GM18909 (cell line): ENCODE measurements around the gene TPSG1.
"Not testable (repeated sequence)": the region's sequence is repeated elsewhere in the genome, so short reads cannot be mapped to it uniquely, and the experiment has no call there.

Experiments
- ATAC-seq: cut with Tn5 transposase; IDR thresholded peaks from one replicate; pipeline ENCODE4 v1.9.1; 2021; ENCODE audit warnings: mild to moderate bottlenecking; ENCODE audit not compliant: unreplicated experiment, poor library complexity

Gene TPSG1

DNA sequence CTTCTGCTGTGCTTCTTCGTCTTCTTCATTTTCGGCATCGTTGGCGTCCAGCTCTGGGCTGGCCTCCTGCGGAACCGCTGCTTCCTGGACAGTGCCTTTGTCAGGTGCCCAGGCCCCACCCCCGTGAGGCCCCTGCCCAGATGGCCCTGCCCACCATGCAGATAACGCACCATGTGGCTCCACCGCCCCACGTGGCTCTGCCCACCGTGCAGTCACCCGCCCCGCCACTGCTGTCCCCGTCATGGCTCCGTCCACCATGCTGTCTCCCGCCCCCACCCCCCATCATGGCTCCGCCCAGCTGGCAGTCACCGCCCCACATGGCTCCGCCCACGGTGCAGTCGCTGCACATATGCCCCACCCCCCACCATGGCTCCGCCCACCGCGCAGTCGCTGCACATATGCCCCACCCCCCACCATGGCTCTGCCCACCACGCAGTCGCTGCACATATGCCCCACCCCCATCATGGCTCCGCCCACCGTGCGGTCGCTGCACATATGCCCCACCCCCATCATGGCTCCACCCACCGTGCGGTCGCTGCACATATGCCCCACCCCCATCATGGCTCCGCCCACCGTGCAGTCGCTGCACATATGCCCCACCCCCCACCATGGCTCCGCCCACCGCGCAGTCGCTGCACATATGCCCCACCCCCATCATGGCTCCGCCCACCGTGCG is 26.3 kb downstream of the TPSG1 start:
- ATAC-seq, result not testable (repeated sequence)

DNA sequence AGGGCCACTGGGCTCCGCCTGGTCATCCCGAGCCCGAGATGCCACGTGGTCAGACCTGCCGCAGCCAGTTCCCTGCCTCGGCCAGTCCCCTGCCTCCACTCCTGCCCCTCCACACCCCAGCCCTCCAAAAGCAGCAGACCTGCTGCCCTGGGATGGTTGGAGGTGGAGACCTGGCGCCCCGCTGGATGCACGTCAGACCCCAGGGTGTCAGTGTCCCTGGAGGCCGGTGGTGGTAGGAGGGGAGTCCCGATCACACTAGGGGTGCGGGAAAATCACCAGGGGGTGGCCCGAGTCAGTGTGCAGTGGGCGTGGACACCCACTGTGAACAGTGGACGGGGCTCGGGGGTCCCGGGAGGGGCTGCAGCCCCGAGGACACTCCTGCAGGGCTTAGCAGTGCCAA is 26.9 kb downstream of the TPSG1 start:
- no peak for ATAC-seq

DNA sequence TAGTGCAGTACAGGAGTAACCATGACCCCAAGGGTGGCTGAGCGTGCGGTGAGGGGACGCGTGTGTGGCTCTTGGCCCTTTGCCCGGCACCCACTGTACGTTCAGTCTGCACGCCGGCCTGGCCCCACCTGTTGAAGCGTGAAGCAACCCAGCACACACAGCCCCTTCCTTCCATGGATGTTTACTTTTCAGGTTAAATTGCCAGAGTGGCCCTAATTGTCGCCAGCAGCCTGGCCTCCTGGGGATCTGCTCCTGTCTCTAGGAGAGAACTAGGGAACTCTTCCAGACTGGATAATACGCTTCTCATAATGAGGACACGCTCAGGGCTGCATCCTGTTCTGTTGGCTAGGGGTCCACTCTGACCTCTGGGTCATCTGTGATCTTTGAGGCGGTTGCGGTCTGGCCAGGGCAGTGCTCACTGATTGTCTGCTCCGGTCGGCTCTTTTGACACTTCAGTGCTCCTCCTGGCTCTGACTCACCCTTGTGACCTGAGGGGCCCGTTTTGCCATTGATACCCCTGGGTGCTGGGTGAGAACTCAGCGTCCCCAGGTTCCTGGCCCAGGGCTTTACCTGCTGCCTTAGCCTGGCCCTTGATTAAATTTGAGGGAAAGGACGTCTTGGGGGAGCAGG is 27.7 kb downstream of the TPSG1 start:
- no peak for ATAC-seq

DNA sequence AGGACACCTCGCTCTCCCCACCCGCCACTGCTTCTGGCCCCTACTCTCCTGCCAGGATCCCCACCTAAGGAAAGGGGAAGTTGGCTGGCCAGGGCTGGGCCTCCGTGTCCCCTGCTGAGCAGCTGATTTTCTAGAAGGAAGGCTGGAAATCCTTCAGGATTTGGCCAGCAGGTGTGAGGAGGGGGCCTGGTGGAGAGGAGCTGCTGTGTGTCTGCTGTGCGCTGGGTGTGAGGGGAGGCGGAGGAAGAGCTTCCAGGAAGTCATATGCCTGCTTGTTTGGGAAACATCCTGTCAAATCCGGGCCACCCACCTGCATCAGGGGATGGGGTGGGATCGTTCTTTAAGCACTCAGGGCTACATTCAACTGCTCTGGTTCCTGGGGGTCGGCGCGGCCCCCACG is 28.6 kb downstream of the TPSG1 start:
- no peak for ATAC-seq

DNA sequence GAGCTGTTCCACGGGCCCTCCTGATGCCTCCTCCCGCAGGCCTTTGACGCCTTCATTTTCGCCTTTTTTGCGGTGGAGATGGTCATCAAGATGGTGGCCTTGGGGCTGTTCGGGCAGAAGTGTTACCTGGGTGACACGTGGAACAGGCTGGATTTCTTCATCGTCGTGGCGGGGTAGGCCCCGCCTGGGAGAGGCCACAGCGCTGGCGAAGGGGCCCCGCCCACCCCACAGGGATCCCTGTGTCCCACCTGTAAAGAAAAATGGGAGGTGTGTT is 29.7 kb downstream of the TPSG1 start:
- ATAC-seq, result no peak

DNA sequence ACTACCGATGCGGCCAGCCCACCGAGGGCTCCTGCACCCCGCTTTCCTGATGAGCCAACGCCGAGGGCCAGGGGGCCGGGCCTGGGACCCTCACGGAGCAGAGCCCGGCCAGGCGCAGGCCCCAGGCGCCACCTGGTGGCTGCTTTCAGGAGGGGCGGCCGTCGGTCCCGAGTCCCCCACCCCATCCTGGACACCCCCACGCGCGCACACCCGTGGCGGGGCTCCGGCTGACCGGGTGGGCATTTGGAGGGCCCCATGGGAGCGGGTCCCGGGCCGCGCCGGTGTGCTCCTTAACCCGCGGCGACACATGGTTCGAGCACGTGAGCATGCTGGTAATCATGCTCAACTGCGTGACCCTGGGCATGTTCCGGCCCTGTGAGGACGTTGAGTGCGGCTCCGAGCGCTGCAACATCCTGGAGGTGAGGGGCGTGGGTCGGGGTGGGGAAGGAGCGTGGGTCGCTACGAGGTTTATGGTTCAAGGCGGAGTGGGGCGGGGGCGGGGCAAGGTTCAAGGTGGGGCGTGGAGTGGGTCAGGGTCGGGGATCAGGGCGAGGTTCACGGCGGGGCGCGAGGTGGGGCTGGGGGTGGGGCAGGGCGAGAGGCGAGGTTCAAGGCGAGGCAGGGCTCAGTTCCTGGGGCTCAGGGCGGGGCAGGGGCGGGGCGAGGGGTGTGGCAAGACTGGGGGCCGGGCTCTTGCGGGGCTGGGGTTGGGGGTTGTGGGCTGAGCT is 30.2 kb downstream of the TPSG1 start:
- no peak for ATAC-seq

DNA sequence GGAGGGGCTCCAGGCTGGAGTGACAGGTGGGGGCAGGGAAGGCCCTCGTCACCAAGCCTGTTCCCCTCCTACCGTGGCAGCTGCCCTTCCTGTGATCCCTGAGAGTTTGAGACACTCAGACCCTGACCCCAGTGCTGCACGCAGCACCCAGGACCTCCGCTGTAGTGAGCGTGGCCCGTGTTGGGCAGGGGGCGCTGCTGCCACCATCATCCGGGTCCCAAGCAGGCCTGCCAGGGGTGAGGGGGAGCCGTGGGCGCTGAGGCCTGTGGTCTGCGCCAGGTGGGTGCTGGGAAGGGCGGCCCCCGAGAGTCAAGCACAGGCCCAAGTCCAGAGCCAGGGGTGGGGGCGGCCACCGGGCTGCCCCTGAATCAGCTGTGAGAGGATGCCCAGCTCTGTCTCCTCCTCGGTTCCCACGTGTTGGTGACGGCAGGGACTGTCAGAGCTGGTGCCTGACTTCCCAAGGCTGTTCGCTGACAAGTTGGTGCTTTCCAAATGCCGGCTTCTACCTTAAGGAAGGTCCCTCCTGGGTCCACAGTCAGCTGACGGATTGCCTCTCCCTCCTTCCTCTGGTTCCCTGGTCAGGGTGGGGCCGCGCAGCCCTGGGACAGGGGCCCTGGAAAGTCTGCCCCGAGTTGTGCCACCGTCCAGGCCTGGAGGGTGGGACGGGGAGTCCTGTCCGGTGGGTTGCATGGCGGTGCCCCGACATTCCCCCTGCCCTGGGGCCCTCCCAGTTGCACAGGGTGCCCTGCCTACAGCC is 31.1 kb downstream of the TPSG1 start:
- ATAC-seq, result no peak

DNA sequence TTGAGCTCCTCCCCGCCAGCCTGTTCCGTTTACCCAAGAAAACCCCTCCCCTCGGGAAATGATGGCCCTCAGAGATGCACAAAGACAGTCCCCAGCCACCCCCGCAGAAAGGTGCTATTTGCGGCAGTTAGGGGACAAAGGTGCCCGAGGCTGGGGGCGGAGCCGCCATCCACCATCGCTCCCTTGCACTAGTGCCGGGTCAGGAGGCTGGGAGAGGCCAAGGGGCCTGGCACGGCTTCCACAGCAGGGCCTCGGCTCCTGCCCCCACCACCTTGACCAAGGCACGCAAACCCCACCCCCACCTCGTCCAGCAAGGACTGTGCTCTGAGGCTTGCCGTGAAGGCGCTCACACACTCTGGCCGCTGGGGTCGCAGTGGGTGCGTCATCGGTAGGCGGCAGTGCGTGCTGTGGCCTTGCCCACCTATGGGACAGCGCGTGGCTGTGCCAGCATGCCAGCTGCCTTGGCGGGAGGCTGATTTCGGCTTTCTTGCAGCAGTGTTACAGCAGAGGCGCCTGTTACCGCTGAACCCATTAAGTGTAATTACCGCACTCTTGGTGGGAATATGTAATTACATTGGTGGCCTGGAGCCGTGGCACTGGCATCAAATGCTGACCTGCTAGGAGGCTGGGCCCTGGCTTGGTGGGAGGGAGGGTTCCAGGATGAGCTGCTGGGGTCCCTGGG is 31.8 kb downstream of the TPSG1 start:
- no peak for ATAC-seq

DNA sequence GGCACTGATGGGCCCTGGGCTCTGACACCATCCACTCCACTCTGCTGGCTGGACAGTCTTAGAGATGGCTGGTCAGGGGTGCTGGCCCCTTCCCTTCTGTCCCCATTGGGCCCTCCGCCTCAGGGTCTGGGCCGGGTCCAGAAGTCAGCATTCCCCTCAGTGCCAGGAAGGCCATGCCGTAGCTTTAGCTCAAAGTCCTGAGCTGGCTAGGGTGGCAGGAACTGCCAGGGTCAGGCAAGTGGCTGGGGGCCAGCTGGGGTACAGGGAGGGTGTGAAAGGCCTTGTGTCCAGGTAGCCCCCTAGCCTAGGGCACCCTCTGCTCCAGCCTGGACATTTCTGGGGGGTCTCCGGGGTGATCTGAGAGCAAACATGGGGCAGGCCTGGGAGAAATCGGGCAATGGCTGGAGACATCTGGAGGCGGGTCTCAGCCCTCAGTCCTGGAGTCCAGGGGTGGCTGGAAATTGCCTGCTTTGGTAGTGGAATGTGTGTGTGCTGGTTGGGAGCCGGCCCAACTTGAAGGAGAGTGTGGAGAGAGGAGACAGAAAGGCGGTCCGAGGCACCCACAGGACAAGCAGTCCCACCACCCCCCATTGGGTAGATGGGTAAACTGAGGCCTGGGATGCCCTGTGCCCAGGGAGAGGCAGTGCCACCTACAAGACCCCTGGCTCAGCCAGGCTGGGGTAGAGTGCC is 32.5 kb downstream of the TPSG1 start:
- no peak for ATAC-seq

DNA sequence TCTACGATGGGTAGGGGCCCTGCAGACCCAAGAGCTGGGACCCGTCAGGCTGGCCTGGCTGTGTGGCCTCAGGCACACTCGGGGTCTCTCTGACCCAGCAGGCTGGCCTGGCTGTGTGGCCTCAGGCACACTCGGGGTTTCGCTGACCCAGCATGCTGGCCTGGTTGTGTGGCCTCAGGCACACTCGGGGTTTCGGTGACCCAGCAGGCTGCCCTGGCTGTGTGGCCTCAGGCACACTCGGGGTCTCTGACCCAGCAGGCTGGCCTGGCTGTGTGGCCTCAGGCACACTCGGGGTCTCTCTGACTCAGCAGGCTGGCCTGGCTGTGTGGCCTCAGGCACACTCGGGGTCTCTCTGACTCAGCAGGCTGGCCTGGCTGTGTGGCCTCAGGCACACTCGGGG is 34.3 kb downstream of the TPSG1 start:
- ATAC-seq, result not testable (repeated sequence)

DNA sequence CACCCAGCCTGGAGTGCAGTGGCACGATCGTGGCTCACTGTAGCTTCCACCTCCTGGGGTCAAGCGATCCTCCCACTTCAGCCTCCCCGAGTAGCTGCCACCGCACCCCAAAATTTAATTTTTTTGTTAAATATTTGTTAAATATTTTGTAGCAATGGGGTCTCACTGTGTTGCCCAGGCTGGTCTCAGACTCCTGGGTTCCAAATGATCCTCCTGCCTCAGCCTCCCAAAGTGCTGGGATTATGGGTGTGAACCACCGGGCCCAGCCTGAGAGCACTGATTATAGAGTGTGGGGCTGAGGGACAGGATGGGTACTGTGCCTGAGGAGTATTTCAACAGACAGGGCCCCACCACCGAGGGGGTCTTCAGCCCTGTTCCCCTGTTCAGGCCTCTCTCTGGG is 35.6 kb downstream of the TPSG1 start:
- no peak for ATAC-seq

DNA sequence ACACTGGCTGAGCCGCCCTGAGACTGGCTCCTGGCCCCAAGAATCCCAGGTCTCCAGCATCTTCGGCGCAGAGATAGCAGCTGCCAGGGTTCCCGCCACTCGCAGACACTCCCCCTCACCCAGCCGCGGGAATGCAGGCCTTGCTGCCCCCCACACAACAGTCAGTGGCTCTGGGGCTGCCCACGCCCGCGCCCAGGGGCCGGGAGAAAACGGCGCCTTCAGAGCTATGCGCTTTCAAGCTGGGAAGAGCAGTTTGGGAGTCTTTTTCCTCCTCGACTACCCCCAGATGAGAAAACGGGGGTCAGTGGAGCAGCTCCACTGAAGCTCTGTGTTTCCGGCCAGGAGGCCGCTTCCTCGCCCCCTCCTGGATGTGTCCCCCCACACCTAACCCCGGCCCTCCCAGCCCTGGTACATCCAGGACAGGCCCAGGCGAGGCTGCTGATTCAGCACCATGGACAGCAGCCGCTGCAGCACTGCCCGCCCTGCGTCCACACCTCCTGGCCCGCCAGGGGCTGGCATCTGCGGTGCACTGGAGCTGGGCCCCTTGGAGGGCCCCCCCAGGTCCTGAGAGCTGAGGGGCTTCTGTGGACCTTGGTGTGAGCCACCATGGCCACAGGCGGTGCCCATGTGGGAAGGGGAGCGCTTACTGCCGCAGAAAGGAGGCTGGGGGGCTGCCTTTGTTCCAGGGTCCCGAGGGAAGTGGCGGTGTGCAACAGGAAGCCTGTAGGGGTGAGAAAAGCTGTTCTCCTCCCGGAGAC is 36.5 kb downstream of the TPSG1 start:
- no peak for ATAC-seq

DNA sequence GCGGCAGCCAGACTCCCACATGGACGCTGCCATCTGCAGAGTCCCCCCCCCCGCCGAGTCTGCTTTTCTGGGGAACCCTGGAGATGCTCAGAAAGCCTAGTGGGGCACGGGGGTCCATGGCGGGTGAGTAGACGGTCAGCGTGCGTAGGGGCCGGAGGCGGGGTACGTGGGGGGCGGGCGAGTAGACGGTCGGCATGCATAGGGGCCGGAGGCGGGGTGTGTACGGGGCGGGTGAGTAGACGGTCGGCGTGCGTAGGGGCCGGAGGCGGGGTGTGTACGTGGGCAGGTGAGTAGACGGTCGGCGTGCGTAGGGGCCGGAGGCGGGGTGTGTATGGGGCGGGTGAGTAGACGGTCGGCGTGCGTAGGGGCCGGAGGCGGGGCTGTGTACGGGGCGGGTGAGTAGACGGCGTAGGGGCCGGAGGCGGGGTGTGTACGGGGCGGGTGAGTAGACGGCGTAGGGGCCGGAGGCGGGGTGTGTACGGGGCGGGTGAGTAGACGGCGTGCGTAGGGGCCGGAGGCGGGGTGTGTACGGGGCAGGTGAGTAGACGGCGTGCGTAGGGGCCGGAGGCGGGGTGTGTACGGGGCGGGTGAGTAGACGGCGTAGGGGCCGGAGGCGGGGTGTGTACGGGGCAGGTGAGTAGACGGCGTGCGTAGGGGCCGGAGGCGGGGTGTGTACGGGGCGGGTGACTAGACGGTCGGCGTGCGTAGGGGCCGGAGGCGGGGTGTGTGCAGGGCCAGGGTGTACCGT is 39.4 kb downstream of the TPSG1 start:
- ATAC-seq, result not testable (repeated sequence)

DNA sequence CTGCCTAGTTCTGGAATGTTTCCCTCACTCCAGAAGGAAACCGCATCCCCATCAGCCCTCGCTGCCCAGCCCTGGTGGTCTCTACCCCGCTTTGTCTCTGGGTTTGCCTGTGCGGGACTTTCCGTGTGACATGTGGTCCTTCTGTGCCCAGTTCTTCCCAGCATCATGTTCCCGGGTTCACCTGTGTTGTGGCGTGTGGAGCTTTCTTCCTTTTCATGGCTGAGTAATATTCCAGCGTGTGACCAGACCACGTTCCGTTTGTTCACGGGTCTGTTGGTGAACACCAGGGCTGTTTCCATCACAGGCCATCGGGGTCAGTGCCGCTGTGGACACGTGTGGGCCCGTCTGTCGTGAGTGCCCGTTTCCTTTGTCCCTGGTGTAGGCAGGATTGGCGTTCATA is 40.1 kb downstream of the TPSG1 start:
- no peak for ATAC-seq

DNA sequence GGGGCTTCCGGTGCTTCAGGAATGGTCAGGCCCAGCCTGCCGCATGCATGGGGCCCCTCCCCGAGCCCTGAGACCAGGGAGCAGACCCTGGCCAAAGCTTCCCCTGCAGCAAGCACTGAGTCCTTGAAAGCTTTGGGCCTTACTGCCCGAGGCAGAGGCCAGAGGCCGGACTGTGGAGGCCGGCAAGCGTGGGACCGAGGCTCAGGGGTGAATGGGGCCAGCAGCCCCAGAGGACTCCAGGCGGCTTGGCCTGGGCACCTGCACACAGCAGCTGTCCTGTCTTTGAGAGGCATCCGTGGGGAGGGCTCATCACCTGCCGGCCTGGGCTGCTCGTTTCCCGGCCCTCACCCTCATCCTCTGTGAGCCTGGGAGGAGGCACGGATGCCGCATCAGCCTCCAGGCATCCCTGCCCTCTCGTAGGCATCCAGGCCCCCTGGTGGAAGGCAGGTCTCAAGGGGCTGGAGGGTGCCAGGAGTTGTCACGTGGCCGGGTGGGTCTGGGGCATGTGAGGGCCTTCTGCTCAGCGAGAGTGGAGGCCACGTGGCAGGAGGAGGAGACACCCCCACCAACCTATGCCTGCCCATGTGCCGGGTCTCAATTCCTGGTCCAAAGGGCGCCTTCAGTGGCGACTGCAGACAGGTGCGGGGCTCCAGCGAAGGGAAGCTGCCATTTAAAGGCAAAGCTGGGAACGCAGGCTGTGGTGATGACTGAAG is 40.8 kb downstream of the TPSG1 start:
- ATAC-seq, result no peak

DNA sequence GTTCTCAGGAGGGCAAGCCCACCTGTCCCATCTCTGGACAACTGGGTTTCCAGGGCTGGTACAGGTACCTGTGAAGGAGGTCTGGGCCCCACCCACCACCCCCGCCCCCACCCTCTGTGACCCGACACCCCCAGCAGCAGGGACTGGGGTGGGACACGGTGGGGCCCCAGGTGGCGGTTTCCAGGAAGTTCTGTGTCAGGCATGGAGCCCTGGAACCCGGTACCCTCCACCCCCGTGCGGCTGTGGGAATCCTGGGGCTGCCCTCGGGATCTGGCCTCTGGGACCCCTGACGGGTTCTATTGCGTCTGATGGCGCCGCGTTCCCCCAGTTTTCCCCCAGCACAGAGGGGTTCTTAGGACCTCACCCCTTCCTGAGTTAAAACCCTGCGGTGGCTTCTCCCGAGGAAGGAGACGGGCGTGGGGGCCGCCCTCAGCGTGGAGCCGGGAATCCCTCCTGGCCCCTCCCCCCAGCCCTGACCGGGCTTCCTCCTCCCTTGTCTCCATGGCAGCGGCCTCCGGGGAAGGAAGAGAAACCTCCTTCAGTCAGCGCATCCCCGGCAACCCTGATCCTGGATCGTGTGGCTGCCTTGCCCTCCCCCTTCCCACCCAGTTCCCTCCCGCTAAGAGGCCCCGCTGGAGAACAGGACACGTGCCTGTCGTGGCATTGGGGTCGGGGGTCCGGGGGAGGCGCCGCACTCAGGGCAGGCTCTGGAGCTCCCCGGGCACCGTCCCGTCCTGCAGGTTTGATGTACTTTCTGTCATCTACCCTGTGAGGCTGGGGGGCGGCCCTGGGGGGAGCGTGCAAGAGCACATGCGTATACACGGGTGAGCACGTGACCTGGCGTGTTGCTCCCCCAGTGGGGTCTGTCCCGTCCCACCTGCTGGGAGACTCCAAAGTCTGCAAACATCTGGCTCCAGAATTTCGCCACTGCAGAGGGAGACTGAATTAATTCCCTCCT is 41.8 kb downstream of the TPSG1 start:
- no peak for ATAC-seq

DNA sequence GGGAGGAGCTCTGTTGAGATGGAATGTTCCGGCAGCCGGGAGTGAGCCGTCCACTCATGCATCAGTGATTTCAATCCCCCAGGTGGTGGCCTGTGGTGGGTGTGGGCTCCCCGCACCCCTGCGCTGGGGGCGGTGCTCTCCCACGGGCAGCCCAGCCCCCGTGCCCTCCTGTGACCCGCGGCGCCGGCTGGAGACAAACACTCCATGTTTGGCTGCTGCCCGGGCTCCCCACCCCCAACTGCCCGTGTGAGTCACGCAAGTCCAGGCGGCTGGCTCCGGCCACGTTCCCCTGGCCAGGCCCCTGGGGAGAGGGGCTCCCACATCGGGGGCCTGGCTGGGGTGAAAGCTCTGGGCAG is 42.8 kb downstream of the TPSG1 start:
- ATAC-seq, result no peak
